Esophagus squamous epithelium (tissue), 4 donors: Measurements from ENCODE around the gene EID3.

Source experiments
- POLR2A ChIP-seq, 4 donors: fragments of 450-650 bp; IDR thresholded peaks; one replicate each; pipeline ENCODE4 v1.6.1; 2017; ENCODE audit warnings: antibody characterized with exemption in 4 of 4, mild to moderate bottlenecking in 4 of 4, moderate library complexity in 3 of 4
- TF ChIP-seq, protein P1 (sequence below), 6 experiments: fragments of 450-650 bp in 4 of 6; fragments of 200-600 bp in 2 of 6; sonication (generic) in 2 of 6; IDR thresholded peaks; one replicate each; pipeline ENCODE4 v1.5.1; 2016 to 2019; ENCODE audit warnings: antibody characterized with exemption in 6 of 6, mild to moderate bottlenecking in 4 of 6, moderate library complexity in 4 of 6

DNA sequence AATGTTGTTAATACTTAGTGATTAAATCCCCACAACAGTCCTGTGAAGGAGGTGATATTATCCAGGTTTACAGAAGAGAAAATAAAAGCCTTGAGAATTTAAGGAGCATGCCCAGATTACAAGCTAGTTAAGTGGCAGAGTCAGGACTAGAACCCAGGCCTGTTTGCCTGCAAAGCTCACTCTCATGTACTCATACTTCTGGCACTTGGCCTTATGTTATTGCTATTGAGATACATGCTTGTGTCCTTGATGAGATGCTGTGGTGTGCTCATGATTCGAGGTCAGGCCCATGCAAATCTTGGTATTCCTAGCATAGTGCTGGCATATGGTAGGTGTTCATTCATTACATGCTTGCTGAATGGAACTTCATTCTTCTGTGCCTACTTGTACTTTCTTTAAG lies 7.6 kb upstream of the EID3 start:
- no peak for TF ChIP-seq POLR2A (IDR thresholded peaks at IDR 0.05)
- TF ChIP-seq, protein P1, sequence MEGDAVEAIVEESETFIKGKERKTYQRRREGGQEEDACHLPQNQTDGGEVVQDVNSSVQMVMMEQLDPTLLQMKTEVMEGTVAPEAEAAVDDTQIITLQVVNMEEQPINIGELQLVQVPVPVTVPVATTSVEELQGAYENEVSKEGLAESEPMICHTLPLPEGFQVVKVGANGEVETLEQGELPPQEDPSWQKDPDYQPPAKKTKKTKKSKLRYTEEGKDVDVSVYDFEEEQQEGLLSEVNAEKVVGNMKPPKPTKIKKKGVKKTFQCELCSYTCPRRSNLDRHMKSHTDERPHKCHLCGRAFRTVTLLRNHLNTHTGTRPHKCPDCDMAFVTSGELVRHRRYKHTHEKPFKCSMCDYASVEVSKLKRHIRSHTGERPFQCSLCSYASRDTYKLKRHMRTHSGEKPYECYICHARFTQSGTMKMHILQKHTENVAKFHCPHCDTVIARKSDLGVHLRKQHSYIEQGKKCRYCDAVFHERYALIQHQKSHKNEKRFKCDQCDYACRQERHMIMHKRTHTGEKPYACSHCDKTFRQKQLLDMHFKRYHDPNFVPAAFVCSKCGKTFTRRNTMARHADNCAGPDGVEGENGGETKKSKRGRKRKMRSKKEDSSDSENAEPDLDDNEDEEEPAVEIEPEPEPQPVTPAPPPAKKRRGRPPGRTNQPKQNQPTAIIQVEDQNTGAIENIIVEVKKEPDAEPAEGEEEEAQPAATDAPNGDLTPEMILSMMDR (IDR thresholded peaks at IDR 0.05), result no peak
